HL-60 (cell line): ENCODE data around the gene PYROXD2.

Experiments
- DNase-seq, 2 experiments: peaks; one replicate each; pipeline ENCODE4 v3.0.0-alpha.2; 2010 to 2020; ENCODE audit warnings: low read depth in 1 of 2, low spot score in 1 of 2
- H3K27ac ChIP-seq: fragments of 250-450 bp; sonication (Bioruptor Pico); replicated peaks from 2 replicates; pipeline ENCODE4 v1.5.1; 2020; ENCODE audit warnings: mild to moderate bottlenecking, moderate library complexity
- H3K27me3 ChIP-seq: fragments of 250-450 bp; sonication (Bioruptor Pico); 2 replicates; pipeline ENCODE4 v1.5.1; 2021; ENCODE audit warnings: mild to moderate bottlenecking, moderate library complexity; ENCODE audit not compliant: insufficient read depth, poor library complexity, severe bottlenecking
- H3K4me3 ChIP-seq: replicated peaks from 2 replicates; pipeline ENCODE4 v1.5.1; 2011; ENCODE audit warnings: mild to moderate bottlenecking, control low read depth, low read length; ENCODE audit not compliant: insufficient read depth
- GABPA ChIP-seq: IDR thresholded peaks from 2 replicates; pipeline ENCODE4 v1.6.1; 2012; ENCODE audit warnings: low read depth
- POLR2AphosphoS5 ChIP-seq: IDR thresholded peaks from 2 replicates; pipeline ENCODE4 v1.6.1; 2012; ENCODE audit warnings: low read depth
- SPI1 ChIP-seq: IDR thresholded peaks from 2 replicates; pipeline ENCODE4 v1.6.1; 2012; ENCODE audit warnings: low read depth, mild to moderate bottlenecking, borderline replicate concordance
- TF ChIP-seq, protein P1 (sequence below): IDR thresholded peaks from 2 replicates; pipeline ENCODE4 v1.6.1; 2012; ENCODE audit warnings: low read depth; ENCODE audit not compliant: insufficient replicate concordance
- TF ChIP-seq, protein P2 (sequence below): IDR thresholded peaks from one replicate; pipeline ENCODE4 v1.5.1; 2011; ENCODE audit warnings: low read length, control low read depth, inconsistent platforms; ENCODE audit not compliant: insufficient read depth

PYROXD2 gene

DNA sequence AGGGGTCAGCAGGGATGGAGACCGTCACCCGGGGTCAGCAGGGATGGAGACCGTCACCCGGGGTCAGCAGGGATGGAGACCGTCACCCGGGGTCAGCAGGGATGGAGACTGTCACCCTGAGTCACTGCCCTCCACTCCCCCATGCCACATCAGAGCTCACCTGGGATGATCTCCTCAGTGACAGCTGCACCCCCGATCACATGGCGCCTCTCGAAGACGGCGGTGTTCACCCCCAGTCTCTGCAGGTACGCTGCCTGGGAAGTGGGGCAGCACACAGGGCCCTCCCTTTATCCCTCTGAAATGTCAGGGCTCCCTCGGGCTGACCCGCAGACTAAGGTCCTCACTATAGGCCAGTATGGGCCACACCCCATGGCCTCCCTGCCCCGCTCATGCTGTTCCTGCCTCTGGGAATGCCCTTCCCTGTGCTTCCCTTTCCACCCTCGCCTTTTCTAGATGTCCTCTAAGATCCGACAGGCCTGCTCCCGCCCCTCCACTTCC, 7.2 kb downstream of the PYROXD2 start:
- H3K27ac ChIP-seq: no peak overlapping the region
- TF ChIP-seq, protein P1, sequence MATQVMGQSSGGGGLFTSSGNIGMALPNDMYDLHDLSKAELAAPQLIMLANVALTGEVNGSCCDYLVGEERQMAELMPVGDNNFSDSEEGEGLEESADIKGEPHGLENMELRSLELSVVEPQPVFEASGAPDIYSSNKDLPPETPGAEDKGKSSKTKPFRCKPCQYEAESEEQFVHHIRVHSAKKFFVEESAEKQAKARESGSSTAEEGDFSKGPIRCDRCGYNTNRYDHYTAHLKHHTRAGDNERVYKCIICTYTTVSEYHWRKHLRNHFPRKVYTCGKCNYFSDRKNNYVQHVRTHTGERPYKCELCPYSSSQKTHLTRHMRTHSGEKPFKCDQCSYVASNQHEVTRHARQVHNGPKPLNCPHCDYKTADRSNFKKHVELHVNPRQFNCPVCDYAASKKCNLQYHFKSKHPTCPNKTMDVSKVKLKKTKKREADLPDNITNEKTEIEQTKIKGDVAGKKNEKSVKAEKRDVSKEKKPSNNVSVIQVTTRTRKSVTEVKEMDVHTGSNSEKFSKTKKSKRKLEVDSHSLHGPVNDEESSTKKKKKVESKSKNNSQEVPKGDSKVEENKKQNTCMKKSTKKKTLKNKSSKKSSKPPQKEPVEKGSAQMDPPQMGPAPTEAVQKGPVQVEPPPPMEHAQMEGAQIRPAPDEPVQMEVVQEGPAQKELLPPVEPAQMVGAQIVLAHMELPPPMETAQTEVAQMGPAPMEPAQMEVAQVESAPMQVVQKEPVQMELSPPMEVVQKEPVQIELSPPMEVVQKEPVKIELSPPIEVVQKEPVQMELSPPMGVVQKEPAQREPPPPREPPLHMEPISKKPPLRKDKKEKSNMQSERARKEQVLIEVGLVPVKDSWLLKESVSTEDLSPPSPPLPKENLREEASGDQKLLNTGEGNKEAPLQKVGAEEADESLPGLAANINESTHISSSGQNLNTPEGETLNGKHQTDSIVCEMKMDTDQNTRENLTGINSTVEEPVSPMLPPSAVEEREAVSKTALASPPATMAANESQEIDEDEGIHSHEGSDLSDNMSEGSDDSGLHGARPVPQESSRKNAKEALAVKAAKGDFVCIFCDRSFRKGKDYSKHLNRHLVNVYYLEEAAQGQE: no peak
- TF ChIP-seq POLR2AphosphoS5 (no peak), SPI1 (no peak), GABPA (no peak)
- TF ChIP-seq, protein P2, sequence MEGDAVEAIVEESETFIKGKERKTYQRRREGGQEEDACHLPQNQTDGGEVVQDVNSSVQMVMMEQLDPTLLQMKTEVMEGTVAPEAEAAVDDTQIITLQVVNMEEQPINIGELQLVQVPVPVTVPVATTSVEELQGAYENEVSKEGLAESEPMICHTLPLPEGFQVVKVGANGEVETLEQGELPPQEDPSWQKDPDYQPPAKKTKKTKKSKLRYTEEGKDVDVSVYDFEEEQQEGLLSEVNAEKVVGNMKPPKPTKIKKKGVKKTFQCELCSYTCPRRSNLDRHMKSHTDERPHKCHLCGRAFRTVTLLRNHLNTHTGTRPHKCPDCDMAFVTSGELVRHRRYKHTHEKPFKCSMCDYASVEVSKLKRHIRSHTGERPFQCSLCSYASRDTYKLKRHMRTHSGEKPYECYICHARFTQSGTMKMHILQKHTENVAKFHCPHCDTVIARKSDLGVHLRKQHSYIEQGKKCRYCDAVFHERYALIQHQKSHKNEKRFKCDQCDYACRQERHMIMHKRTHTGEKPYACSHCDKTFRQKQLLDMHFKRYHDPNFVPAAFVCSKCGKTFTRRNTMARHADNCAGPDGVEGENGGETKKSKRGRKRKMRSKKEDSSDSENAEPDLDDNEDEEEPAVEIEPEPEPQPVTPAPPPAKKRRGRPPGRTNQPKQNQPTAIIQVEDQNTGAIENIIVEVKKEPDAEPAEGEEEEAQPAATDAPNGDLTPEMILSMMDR: no peak
- no peak overlapping the region for H3K4me3 ChIP-seq
- DNase-seq: no peak
- H3K27me3 ChIP-seq: no peaks in the 10 kb centered on the region

DNA sequence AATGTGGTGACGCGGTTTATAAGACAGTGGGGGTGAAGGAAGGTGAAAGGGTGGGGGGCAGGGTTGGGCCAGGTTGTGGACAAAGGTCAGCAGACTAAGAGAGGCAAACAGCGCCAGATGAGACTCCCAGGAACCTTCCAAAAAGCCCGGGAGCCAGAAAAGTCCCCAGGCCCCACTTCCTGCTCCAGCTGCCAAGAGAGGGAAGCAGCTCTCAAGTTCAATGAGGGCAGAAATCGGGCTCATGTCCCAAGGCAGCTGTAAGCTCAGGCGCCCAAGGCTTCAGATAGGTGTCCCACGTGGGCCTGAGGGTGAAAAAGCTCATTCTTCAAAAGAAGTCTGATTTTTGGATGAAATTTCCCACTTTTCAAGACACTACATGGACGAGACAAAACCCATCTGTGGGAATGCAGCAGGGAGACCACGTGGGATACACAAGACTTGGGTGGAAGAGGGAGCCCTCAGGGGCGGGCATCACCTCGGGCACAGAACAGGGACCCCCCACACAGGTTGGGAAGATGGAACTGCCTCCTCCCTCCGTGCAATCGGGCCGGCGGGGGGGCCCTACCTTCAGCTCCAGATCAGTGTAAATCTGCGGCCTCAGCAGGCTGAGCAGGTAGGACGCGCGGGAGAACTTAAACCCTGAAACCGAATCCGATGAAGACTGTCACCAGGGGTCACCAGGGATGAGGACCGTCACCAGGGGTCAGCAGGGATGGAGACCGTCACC, 7.8 kb downstream of the PYROXD2 start:
- H3K4me3 ChIP-seq: no peak overlapping the region
- no peak for DNase-seq
- TF ChIP-seq, protein P2: no peak
- no peak for TF ChIP-seq GABPA
- TF ChIP-seq POLR2AphosphoS5: no peak
- no peak for TF ChIP-seq SPI1
- TF ChIP-seq, protein P1: no peak
- no peak overlapping the region for H3K27ac ChIP-seq
- no peaks in the 10 kb centered on the region for H3K27me3 ChIP-seq

DNA sequence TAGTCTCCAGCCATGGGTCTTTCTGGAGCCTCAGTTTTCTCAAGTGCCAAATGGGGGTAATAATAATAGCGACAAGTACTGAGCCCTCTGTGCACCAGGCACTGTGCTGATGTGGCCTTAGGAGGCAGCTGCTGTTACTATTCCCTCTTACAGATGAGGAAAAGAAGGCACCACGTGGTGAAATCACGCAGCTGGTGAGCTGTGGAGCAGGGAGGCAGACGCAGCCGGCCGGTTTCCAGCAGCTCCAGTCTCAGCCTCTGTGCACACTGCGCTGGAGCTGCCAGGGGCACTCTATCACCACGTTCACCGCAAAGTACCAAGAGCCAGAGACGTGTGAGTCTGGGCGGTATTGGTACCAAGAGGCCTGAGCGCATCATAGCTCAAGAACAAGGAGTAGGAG, 9.6 kb downstream of the PYROXD2 start:
- TF ChIP-seq SPI1: no peak
- TF ChIP-seq, protein P2: no peak
- TF ChIP-seq, protein P1: no peak
- no peak overlapping the region for H3K4me3 ChIP-seq
- no peak overlapping the region for H3K27ac ChIP-seq
- no peaks in the 10 kb centered on the region for H3K27me3 ChIP-seq
- DNase-seq: no peak
